Progenitor cell of endocrine pancreas (in vitro differentiated cells): ENCODE data around the gene ANGPTL3. TPM values are rescaled to one million over a fixed set of nuclear protein-coding genes. Genes with fewer than 3 reads are reported as not detected.

ENCODE experiments used
- DNase-seq: peaks from one replicate; pipeline ENCODE4 v3.0.0; 2021; ENCODE audit warnings: low spot score; ENCODE audit not compliant: unreplicated experiment
- H3K27ac Mint-ChIP-seq: 2 replicates; pipeline ENCODE4 v1.8.0; 2021; ENCODE audit warnings: mild to moderate bottlenecking, moderate library complexity, mixed read lengths
- H3K27me3 Mint-ChIP-seq: 2 replicates; pipeline ENCODE4 v1.8.0; 2021; ENCODE audit warnings: mixed read lengths
- H3K36me3 Mint-ChIP-seq: 2 replicates; pipeline ENCODE4 v1.8.0; 2022; ENCODE audit warnings: mixed read lengths; ENCODE audit not compliant: insufficient read depth
- H3K4me1 Mint-ChIP-seq: 2 replicates; pipeline ENCODE4 v1.8.0; 2021; ENCODE audit warnings: low read depth, mixed read lengths
- H3K4me3 Mint-ChIP-seq: 2 replicates; pipeline ENCODE4 v1.8.0; 2021; ENCODE audit warnings: low read depth, mild to moderate bottlenecking, moderate library complexity, mixed read lengths
- H3K9me3 Mint-ChIP-seq: 2 replicates; pipeline ENCODE4 v1.8.0; 2021; ENCODE audit warnings: low read depth, mixed read lengths
- CTCF ChIP-seq: fragments of 200-600 bp; sonication (generic); IDR thresholded peaks from one replicate; pipeline ENCODE4 v1.5.0; 2021; ENCODE audit warnings: antibody characterized with exemption, mild to moderate bottlenecking; ENCODE audit not compliant: unreplicated experiment
- total RNA-seq: library from RNA; stranded (reverse); gene quantifications from 2 replicates; pipeline ENCODE4 v1.2.1, GENCODE V29; 2021

The ANGPTL3 gene
- total RNA-seq, 1 donor from 2014 or later = 0.48 TPM

GRCh38 chr1:62628506-62628905 lies 31.2 kb downstream of the ANGPTL3 start:
- Mint-ChIP-seq H3K4me3 (no peak overlapping the region), H3K9me3 (peaks cover 3% of the 10 kb centered on the region), H3K27ac (no peak overlapping the region), H3K4me1 (no peaks in the 10 kb centered on the region), H3K36me3 (peaks cover 35% of the 10 kb centered on the region), H3K27me3 (no peaks in the 10 kb centered on the region)
- TF ChIP-seq CTCF = no peak
- DNase-seq = no peak

GRCh38 chr1:62637392-62638105 lies 40.2 kb downstream of the ANGPTL3 start:
- no peak for TF ChIP-seq CTCF
- no peak overlapping the region for H3K27ac Mint-ChIP-seq
- peaks cover 7% of the 10 kb centered on the region for H3K9me3 Mint-ChIP-seq
- H3K36me3 Mint-ChIP-seq = peaks cover 43% of the 10 kb centered on the region
- H3K4me1 Mint-ChIP-seq = no peaks in the 10 kb centered on the region
- no peaks in the 10 kb centered on the region for H3K27me3 Mint-ChIP-seq
- no peak for DNase-seq
- H3K4me3 Mint-ChIP-seq = no peak overlapping the region

- no peak for DNase-seq
- H3K27me3 Mint-ChIP-seq = no peaks in the 10 kb centered on the region
- H3K4me1 Mint-ChIP-seq = no peaks in the 10 kb centered on the region
- peaks cover 14% of the 10 kb centered on the region for H3K9me3 Mint-ChIP-seq
- no peak overlapping the region for H3K4me3 Mint-ChIP-seq
- no peak for TF ChIP-seq CTCF
- H3K27ac Mint-ChIP-seq = no peak overlapping the region
- peaks cover 39% of the 10 kb centered on the region for H3K36me3 Mint-ChIP-seq
Observed at GRCh38 chr1:62643283-62643682, 46.0 kb downstream of the ANGPTL3 start.

GRCh38 chr1:62652387-62652786 lies 55.1 kb downstream of the ANGPTL3 start:
- no peaks in the 10 kb centered on the region for H3K27me3 Mint-ChIP-seq
- no peak for TF ChIP-seq CTCF
- DNase-seq = no peak
- H3K4me3 Mint-ChIP-seq = no peak overlapping the region
- H3K4me1 Mint-ChIP-seq = no peaks in the 10 kb centered on the region
- H3K9me3 Mint-ChIP-seq = no peaks in the 10 kb centered on the region
- no peak overlapping the region for H3K27ac Mint-ChIP-seq
- H3K36me3 Mint-ChIP-seq = peaks cover 21% of the 10 kb centered on the region

GRCh38 chr1:62654744-62655143 lies 57.4 kb downstream of the ANGPTL3 start:
- Mint-ChIP-seq H3K9me3 (no peaks in the 10 kb centered on the region), H3K4me1 (no peaks in the 10 kb centered on the region), H3K36me3 (peaks cover 21% of the 10 kb centered on the region), H3K27ac (peak overlapping the region; percentile 2), H3K4me3 (no peak overlapping the region), H3K27me3 (no peaks in the 10 kb centered on the region)
- no peak for TF ChIP-seq CTCF
- DNase-seq = no peak

Other genes with a start within 250 kb of the ANGPTL3 start
- gene USP1, start 160.5 kb upstream of the ANGPTL3 start, total RNA-seq = 32.2 and 34.2 TPM in 2 replicates
- gene DOCK7, start 90.9 kb downstream of the ANGPTL3 start, total RNA-seq = 73.1 and 83.0 TPM in 2 replicates
- 13.0 and 13.2 TPM in 2 replicates for gene ATG4C, start 186.6 kb downstream of the ANGPTL3 start, total RNA-seq